A673 (cell line): Measurements from ENCODE around the gene SPSB4.

Experiments used
- CTCF ChIP-seq: fragments of 300-800, 200-600 bp; sonication (generic); conservative IDR thresholded peaks from 2 replicates; pipeline ENCODE4 v1.5.1; 2017; ENCODE audit warnings: low read depth, mild to moderate bottlenecking, antibody characterized with exemption, low read length, moderate library complexity, mixed read lengths
- EZH2 ChIP-seq: fragments of 200-600 bp; sonication (generic); IDR thresholded peaks from 2 replicates; pipeline ENCODE4 v1.6.1; 2017; ENCODE audit warnings: borderline replicate concordance, low read depth, mild to moderate bottlenecking, mixed read lengths, antibody characterized with exemption, low read length; ENCODE audit not compliant: poor library complexity, severe bottlenecking

GRCh38 chr3:141074529-141074928, 23.4 kb downstream of the SPSB4 start:
- no peak for TF ChIP-seq CTCF
- no peak for TF ChIP-seq EZH2
